HepG2 (cell line): ENCODE results near the gene DNAJC7. TPM values are rescaled to one million over a fixed set of nuclear protein-coding genes. Genes with fewer than 3 reads are reported as not detected.

Experiments used
- ATAC-seq: fragments of 200-7000 bp; cut with Tn5 transposase; 3 replicates; pipeline ENCODE4 v1.9.1; 2020; ENCODE audit warnings: mild to moderate bottlenecking, moderate library complexity
- BruUV-seq: library from RNA; stranded (reverse); fragments of 400-500 nt; replicated peaks from 2 replicates; lab custom pipeline; 2021; lab: Mats Ljungman, UMichigan
- CTCF ChIA-PET: fragments of 300-600 bp; formaldehyde crosslinking; extraction: SDS; loops from one replicate; lab custom pipeline; 2021; ENCODE audit warnings: low total read pairs, inconsistent platforms, low intra/inter-chr PET ratio; lab: Yijun Ruan, JAX
- POLR2A ChIA-PET: fragments of 350-600 bp; sonication (Branson Sonifier 250); formaldehyde crosslinking; loops from one replicate; lab custom pipeline; 2020; ENCODE audit warnings: antibody characterized with exemption, inconsistent platforms; lab: Yijun Ruan, JAX
- DNase-seq: peaks from one replicate; pipeline ENCODE4 v3.0.0-alpha.2; 2015; ENCODE audit warnings: low spot score
- FAIRE-seq: peaks from 3 replicates; lab custom pipeline; 2011; peaks lifted over from hg19 to GRCh38; lab: Jason Lieb, UNC
- H2AFZ ChIP-seq: one replicate; pipeline ENCODE4 v1.6.1; 2011; ENCODE audit warnings: low read length, inconsistent platforms
- H3K27ac ChIP-seq: fragments of 300-600 bp; 3 replicates; pipeline ENCODE4 v1.8.0; 2011; ENCODE audit warnings: mixed run types, mild to moderate bottlenecking, mixed read lengths, low read length, inconsistent platforms; ENCODE audit not compliant: insufficient read depth; ENCODE audit errors: extremely low read length
- H3K27me3 ChIP-seq, 2 experiments: fragments of 200-600 bp in 1 of 2; 2 replicates in 1 of 2; 3 replicates in 1 of 2; pipeline versions ENCODE4 v1.6.0 to v1.8.0; 2011; ENCODE audit warnings: low read length in 2 of 2, mild to moderate bottlenecking in 2 of 2, moderate library complexity in 2 of 2, inconsistent platforms in 1 of 2; ENCODE audit not compliant: insufficient read depth in 2 of 2, control insufficient read depth in 1 of 2
- H3K36me3 ChIP-seq, 2 experiments: fragments of 200-600 bp in 1 of 2; replicated peaks in 1 of 2; 2 replicates in 1 of 2; 3 replicates in 1 of 2; pipeline versions ENCODE4 v1.5.1 to v1.8.0; 2011; ENCODE audit warnings: low read length in 2 of 2, inconsistent platforms in 1 of 2; ENCODE audit not compliant: insufficient read depth in 2 of 2, control insufficient read depth in 1 of 2
- H3K4me1 ChIP-seq: 2 replicates; pipeline ENCODE4 v1.5.1; 2012; ENCODE audit warnings: low read length, inconsistent platforms; ENCODE audit not compliant: insufficient read depth
- H3K4me2 ChIP-seq: 2 replicates; pipeline ENCODE4 v1.6.0; 2011; ENCODE audit warnings: low read depth, low read length, inconsistent platforms
- H3K4me3 ChIP-seq, 3 experiments: fragments of 200-600 bp in 1 of 3; sonication (generic), shearing (Covaris generic) in 1 of 3; replicated peaks in 1 of 3; 2 replicates each; pipeline ENCODE4 v1.5.1; 2011 to 2016; ENCODE audit warnings: low read length in 3 of 3, inconsistent platforms in 2 of 3, low read depth in 2 of 3, mild to moderate bottlenecking in 2 of 3, control low read depth in 1 of 3, mixed read lengths in 1 of 3; ENCODE audit not compliant: insufficient read depth in 1 of 3
- H3K79me2 ChIP-seq: one replicate; pipeline ENCODE4 v1.6.1; 2011; ENCODE audit warnings: low read length, inconsistent platforms; ENCODE audit not compliant: insufficient read depth
- H3K9ac ChIP-seq: 2 replicates; pipeline ENCODE4 v1.6.0; 2011; ENCODE audit warnings: mild to moderate bottlenecking, low read depth, low read length, inconsistent platforms; ENCODE audit not compliant: insufficient read depth
- H3K9me3 ChIP-seq: 2 replicates; pipeline ENCODE4 v1.5.1; 2012; ENCODE audit warnings: mild to moderate bottlenecking, low read length
- H4K20me1 ChIP-seq: 2 replicates; pipeline ENCODE4 v1.6.0; 2011; ENCODE audit warnings: inconsistent platforms, mild to moderate bottlenecking, low read length, moderate library complexity; ENCODE audit not compliant: insufficient read depth
- ATF5 ChIP-seq: sonication (generic); formaldehyde crosslinking; IDR thresholded peaks from 2 replicates; pipeline ENCODE4 v1.4.0; 2020; ENCODE audit warnings: mild to moderate bottlenecking, low read depth, missing genetic modification reagents
- ATRX ChIP-seq: sonication (generic); formaldehyde crosslinking; IDR thresholded peaks from 2 replicates; pipeline ENCODE4 v1.4.0; 2020; ENCODE audit warnings: missing genetic modification reagents, borderline replicate concordance
- CC2D1A ChIP-seq: sonication (generic); formaldehyde crosslinking; IDR thresholded peaks from 2 replicates; pipeline ENCODE4 v1.8.1; 2023; ENCODE audit warnings: mild to moderate bottlenecking, missing genetic modification reagents
- DMAP1 ChIP-seq: IDR thresholded peaks from 2 replicates; pipeline ENCODE4 v1.6.1; 2016
- ONECUT2 ChIP-seq: sonication (generic); formaldehyde crosslinking; IDR thresholded peaks from 2 replicates; pipeline ENCODE4 v1.4.0; 2020; ENCODE audit warnings: missing genetic modification reagents
- ZBTB49 ChIP-seq: sonication (generic); formaldehyde crosslinking; IDR thresholded peaks from 2 replicates; pipeline ENCODE4 v1.4.0; 2020; ENCODE audit warnings: missing genetic modification reagents, borderline replicate concordance
- ZNF260 ChIP-seq: sonication (generic); formaldehyde crosslinking; IDR thresholded peaks from 2 replicates; pipeline ENCODE4 v1.4.0; 2020; ENCODE audit warnings: missing genetic modification reagents, low read depth, mild to moderate bottlenecking, borderline replicate concordance
- ZNF496 ChIP-seq: sonication (generic); formaldehyde crosslinking; IDR thresholded peaks from 2 replicates; pipeline ENCODE4 v1.8.1; 2023; ENCODE audit warnings: mild to moderate bottlenecking, moderate library complexity, missing genetic modification reagents; ENCODE audit not compliant: insufficient replicate concordance
- ZNF549 ChIP-seq: sonication (generic); formaldehyde crosslinking; IDR thresholded peaks from 2 replicates; pipeline ENCODE4 v1.5.0; 2020; ENCODE audit warnings: missing genetic modification reagents
- ZNF672 ChIP-seq: sonication (generic); formaldehyde crosslinking; IDR thresholded peaks from 2 replicates; pipeline ENCODE4 v1.8.1; 2022; ENCODE audit warnings: missing genetic modification reagents
- WGBS: methylation state at CpG from one replicate; pipeline ENCODE4 v1.1.6; 2017; ENCODE audit warnings: low lambda C conversion rate; 5-methylcytosine and 5-hydroxymethylcytosine counted together
- in situ Hi-C: cut with HindIII; loops from 2 replicates; pipeline ENCODE4 v1.10.0; 2017; ENCODE audit warnings: low pct_unique_long_range_greater_than_20kb; ENCODE audit not compliant: extremely low pct_ligation_motif_present
- intact Hi-C: fragments of 100-400 bp; cut with micrococcal nuclease; formaldehyde crosslinking; loops from one replicate; pipeline ENCODE4 v1.10.0; 2022; ENCODE audit not compliant: unreplicated experiment
- polyA plus RNA-seq, 8 experiments: library from polyadenylated mRNA; depleted of rRNA in 3 of 8; stranded (reverse) in 7 of 8; unstranded in 1 of 8; fragments of >200 nt; fragmentation: Illumina TruSeq in 4 of 8; extraction: Trizol in 4 of 8; gene quantifications; 2 replicates each; pipeline versions ENCODE4 v1.2.1 to v1.2.3, GENCODE V29; 2011 to 2016; ENCODE audit warnings: low read depth in 4 of 8, missing spikeins in 1 of 8, mixed read lengths in 1 of 8; ENCODE audit not compliant: insufficient read depth in 1 of 8
- total RNA-seq, 5 experiments: library from RNA; depleted of rRNA; stranded (reverse); fragments of >200 nt; fragmentation: Illumina TruSeq; extraction: Trizol; gene quantifications; 2 replicates each; pipeline ENCODE4 v1.2.3, GENCODE V29; 2016; ENCODE audit warnings: low read depth in 1 of 5
- TF ChIP-seq, protein P1 (sequence below): sonication (generic); formaldehyde crosslinking; IDR thresholded peaks from 2 replicates; pipeline ENCODE4 v1.4.0; 2020; ENCODE audit warnings: missing genetic modification reagents, borderline replicate concordance
- TF ChIP-seq, protein P2 (sequence below): sonication (generic); formaldehyde crosslinking; IDR thresholded peaks from 2 replicates; pipeline ENCODE4 v1.4.0; 2020; ENCODE audit warnings: missing genetic modification reagents, low read depth, mild to moderate bottlenecking, borderline replicate concordance

The DNAJC7 gene
- total and polyA plus RNA-seq, 2 of the 13 experiments (the other 11 are each of a cell fraction or from before 2014, with no cell fraction given): 47.7 to 132 TPM

- ChIA-PET CTCF (interaction anchor here (1.2 to 2.6 kb wide), 8 partner anchors 46 to 154 kb away, joined by 4 to 26 read pairs (median 8); no protein-coding TSS in a partner anchor), POLR2A (interaction anchor here (9.0 kb wide), 1 partner anchor 55 kb away, joined by 180 read pairs; the partner anchor contains the start of genes DNAJC7 and NKIRAS2)
- Histone ChIP-seq H2AFZ (no peak overlapping the region), H3K4me3 (peak overlapping the region in 2 of 3 experiments; percentile 8 to 61; a peak in 1 of 6 replicates), H3K4me1 (peaks cover 74% of the 10 kb centered on the region), H3K4me2 (peak overlapping the region; percentile 77), H4K20me1 (no peaks in the 10 kb centered on the region; the same call in 1 of the 2 replicates), H3K9me3 (no peaks in the 10 kb centered on the region), H3K27me3 (peaks cover 3 to 25% of the 10 kb centered on the region in 2 experiments; a peak in 4 of 5 replicates), H3K36me3 (peaks cover 0 to 2% of the 10 kb centered on the region in 2 experiments; a peak in 3 of 5 replicates), H3K9ac (peak overlapping the region; percentile 25; the same call in 1 of the 2 replicates), H3K79me2 (peaks cover 12% of the 10 kb centered on the region), H3K27ac (no peak overlapping the region)
- 15% methylated on average over 9 of the region's 9 CpGs for WGBS
- FAIRE-seq (peak; percentile 98), DNase-seq (peak; percentile 74), ATAC-seq (peak; percentile 35)
- in situ Hi-C loops: loop anchor here (5.0 kb wide), 2 partner anchors 99 to 149 kb away; partner anchors contain the start of gene DHX58
- intact Hi-C loops: loop anchor here (1.0 to 2.0 kb wide), 3 partner anchors 65 to 154 kb away; no protein-coding TSS in a partner anchor
- BruUV-seq: no TSS peak
- TF ChIP-seq ZNF549 (CRISPR knock-in tag) (no peak), ZNF260 (CRISPR knock-in tag) (no peak), DMAP1 (CRISPR knock-in tag) (no peak), CC2D1A (no peak), ZNF496 (CRISPR knock-in tag) (no peak), ONECUT2 (CRISPR knock-in tag) (no peak), ATF5 (no peak), ZNF672 (CRISPR knock-in tag) (no peak), ATRX (no peak), ZBTB49 (no peak)
- TF ChIP-seq, protein P1, sequence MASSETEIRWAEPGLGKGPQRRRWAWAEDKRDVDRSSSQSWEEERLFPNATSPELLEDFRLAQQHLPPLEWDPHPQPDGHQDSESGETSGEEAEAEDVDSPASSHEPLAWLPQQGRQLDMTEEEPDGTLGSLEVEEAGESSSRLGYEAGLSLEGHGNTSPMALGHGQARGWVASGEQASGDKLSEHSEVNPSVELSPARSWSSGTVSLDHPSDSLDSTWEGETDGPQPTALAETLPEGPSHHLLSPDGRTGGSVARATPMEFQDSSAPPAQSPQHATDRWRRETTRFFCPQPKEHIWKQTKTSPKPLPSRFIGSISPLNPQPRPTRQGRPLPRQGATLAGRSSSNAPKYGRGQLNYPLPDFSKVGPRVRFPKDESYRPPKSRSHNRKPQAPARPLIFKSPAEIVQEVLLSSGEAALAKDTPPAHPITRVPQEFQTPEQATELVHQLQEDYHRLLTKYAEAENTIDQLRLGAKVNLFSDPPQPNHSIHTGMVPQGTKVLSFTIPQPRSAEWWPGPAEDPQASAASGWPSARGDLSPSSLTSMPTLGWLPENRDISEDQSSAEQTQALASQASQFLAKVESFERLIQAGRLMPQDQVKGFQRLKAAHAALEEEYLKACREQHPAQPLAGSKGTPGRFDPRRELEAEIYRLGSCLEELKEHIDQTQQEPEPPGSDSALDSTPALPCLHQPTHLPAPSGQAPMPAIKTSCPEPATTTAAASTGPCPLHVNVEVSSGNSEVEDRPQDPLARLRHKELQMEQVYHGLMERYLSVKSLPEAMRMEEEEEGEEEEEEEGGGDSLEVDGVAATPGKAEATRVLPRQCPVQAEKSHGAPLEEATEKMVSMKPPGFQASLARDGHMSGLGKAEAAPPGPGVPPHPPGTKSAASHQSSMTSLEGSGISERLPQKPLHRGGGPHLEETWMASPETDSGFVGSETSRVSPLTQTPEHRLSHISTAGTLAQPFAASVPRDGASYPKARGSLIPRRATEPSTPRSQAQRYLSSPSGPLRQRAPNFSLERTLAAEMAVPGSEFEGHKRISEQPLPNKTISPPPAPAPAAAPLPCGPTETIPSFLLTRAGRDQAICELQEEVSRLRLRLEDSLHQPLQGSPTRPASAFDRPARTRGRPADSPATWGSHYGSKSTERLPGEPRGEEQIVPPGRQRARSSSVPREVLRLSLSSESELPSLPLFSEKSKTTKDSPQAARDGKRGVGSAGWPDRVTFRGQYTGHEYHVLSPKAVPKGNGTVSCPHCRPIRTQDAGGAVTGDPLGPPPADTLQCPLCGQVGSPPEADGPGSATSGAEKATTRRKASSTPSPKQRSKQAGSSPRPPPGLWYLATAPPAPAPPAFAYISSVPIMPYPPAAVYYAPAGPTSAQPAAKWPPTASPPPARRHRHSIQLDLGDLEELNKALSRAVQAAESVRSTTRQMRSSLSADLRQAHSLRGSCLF (CRISPR knock-in tag): no peak
- TF ChIP-seq, protein P2, sequence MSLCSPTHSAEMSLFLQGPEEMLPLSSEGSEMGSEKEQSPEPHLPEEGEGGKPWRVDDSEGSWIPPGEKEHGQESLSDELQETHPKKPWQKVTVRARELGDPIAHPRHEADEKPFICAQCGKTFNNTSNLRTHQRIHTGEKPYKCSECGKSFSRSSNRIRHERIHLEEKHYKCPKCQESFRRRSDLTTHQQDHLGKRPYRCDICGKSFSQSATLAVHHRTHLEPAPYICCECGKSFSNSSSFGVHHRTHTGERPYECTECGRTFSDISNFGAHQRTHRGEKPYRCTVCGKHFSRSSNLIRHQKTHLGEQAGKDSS (CRISPR knock-in tag): no peak; the same call in 1 of the 2 replicates
Measured at GRCh38 chr17:41962768-41963434, 54.3 kb downstream of the DNAJC7 start.
